Ishikawa (cell line): ENCODE measurements around the gene CSF2.
A peak's percentile ranks its signal among the peaks of the same experiment; 100 is the strongest.

ENCODE experiments used
- CEBPB ChIP-seq: IDR thresholded peaks from 2 replicates; pipeline ENCODE4 v1.6.1; 2012
- CREB1 ChIP-seq: IDR thresholded peaks from 2 replicates; pipeline ENCODE4 v1.6.1; 2012; ENCODE audit warnings: low read depth
- EGR1 ChIP-seq: IDR thresholded peaks from 2 replicates; pipeline ENCODE4 v1.6.1; 2012
- EP300 ChIP-seq: IDR thresholded peaks from 2 replicates; pipeline ENCODE4 v1.6.1; 2012; ENCODE audit warnings: borderline replicate concordance
- FOXM1 ChIP-seq: IDR thresholded peaks from 2 replicates; pipeline ENCODE4 v1.6.1; 2012; ENCODE audit warnings: low read depth, borderline replicate concordance
- NFIC ChIP-seq: IDR thresholded peaks from 2 replicates; pipeline ENCODE4 v1.6.1; 2012
- RAD21 ChIP-seq: IDR thresholded peaks from 2 replicates; pipeline ENCODE4 v1.6.1; 2012; ENCODE audit warnings: low read depth
- TAF1 ChIP-seq: IDR thresholded peaks from 2 replicates; pipeline ENCODE4 v1.6.1; 2012; ENCODE audit warnings: low read depth, mild to moderate bottlenecking
- TCF12 ChIP-seq: IDR thresholded peaks from 2 replicates; pipeline ENCODE4 v1.6.1; 2012; ENCODE audit warnings: low read depth
- TEAD4 ChIP-seq: IDR thresholded peaks from 2 replicates; pipeline ENCODE4 v1.6.1; 2012
- YY1 ChIP-seq: IDR thresholded peaks from 2 replicates; pipeline ENCODE4 v1.6.1; 2012; ENCODE audit warnings: low read depth
- ZBTB7A ChIP-seq: IDR thresholded peaks from 2 replicates; pipeline ENCODE4 v1.6.1; 2012; ENCODE audit warnings: low read depth
- TF ChIP-seq, protein P1 (sequence below): IDR thresholded peaks from 2 replicates; pipeline ENCODE4 v1.6.1; 2012; ENCODE audit warnings: low read depth, mild to moderate bottlenecking
- TF ChIP-seq, protein P2 (sequence below): IDR thresholded peaks from 2 replicates; pipeline ENCODE4 v1.6.1; 2012
- TF ChIP-seq, protein P3 (sequence below): IDR thresholded peaks from 2 replicates; pipeline ENCODE4 v1.6.1; 2012

CSF2 gene

GRCh38 chr5:132114150-132115121, 40.8 kb downstream of the CSF2 start:
- TF ChIP-seq, protein P1, sequence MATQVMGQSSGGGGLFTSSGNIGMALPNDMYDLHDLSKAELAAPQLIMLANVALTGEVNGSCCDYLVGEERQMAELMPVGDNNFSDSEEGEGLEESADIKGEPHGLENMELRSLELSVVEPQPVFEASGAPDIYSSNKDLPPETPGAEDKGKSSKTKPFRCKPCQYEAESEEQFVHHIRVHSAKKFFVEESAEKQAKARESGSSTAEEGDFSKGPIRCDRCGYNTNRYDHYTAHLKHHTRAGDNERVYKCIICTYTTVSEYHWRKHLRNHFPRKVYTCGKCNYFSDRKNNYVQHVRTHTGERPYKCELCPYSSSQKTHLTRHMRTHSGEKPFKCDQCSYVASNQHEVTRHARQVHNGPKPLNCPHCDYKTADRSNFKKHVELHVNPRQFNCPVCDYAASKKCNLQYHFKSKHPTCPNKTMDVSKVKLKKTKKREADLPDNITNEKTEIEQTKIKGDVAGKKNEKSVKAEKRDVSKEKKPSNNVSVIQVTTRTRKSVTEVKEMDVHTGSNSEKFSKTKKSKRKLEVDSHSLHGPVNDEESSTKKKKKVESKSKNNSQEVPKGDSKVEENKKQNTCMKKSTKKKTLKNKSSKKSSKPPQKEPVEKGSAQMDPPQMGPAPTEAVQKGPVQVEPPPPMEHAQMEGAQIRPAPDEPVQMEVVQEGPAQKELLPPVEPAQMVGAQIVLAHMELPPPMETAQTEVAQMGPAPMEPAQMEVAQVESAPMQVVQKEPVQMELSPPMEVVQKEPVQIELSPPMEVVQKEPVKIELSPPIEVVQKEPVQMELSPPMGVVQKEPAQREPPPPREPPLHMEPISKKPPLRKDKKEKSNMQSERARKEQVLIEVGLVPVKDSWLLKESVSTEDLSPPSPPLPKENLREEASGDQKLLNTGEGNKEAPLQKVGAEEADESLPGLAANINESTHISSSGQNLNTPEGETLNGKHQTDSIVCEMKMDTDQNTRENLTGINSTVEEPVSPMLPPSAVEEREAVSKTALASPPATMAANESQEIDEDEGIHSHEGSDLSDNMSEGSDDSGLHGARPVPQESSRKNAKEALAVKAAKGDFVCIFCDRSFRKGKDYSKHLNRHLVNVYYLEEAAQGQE, result peak; percentile 40; the same call in 1 of the 2 replicates
- TF ChIP-seq TAF1, result no peak
- TF ChIP-seq, protein P2, sequence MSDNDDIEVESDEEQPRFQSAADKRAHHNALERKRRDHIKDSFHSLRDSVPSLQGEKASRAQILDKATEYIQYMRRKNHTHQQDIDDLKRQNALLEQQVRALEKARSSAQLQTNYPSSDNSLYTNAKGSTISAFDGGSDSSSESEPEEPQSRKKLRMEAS, result no peak
- no peak for TF ChIP-seq NFIC
- TF ChIP-seq FOXM1, result no peak

DNA sequence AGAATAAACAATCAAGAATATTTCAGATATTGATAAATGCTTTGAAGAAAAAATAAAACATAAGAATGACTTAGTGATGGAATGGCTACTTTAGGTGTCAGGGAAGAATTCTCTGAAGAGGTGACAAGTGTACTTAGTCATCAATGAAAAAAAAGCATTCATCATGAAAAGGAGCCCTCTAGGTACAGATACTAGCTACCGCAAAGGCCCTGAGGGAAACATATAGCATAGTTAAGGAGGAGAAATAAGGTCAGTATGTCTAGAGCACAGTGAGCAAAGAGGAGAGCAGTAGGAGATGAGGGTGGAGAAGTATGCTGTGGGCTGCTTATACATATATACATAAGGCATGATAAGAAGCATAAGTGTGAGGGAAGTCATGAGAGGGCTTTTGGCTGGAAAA, 41.8 kb downstream of the CSF2 start:
- TF ChIP-seq CREB1, result no peak
- no peak for TF ChIP-seq TCF12
- no peak for TF ChIP-seq ZBTB7A
- TF ChIP-seq YY1, result no peak
- no peak for TF ChIP-seq EP300
- TF ChIP-seq EGR1, result no peak
- no peak for TF ChIP-seq TEAD4
- TF ChIP-seq CEBPB, result no peak
- TF ChIP-seq NFIC, result no peak
- TF ChIP-seq, protein P3, sequence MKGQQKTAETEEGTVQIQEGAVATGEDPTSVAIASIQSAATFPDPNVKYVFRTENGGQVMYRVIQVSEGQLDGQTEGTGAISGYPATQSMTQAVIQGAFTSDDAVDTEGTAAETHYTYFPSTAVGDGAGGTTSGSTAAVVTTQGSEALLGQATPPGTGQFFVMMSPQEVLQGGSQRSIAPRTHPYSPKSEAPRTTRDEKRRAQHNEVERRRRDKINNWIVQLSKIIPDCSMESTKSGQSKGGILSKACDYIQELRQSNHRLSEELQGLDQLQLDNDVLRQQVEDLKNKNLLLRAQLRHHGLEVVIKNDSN, result no peak
- TF ChIP-seq, protein P1, result no peak
- TF ChIP-seq TAF1, result no peak
- no peak for TF ChIP-seq RAD21
- TF ChIP-seq, protein P2, result no peak

DNA sequence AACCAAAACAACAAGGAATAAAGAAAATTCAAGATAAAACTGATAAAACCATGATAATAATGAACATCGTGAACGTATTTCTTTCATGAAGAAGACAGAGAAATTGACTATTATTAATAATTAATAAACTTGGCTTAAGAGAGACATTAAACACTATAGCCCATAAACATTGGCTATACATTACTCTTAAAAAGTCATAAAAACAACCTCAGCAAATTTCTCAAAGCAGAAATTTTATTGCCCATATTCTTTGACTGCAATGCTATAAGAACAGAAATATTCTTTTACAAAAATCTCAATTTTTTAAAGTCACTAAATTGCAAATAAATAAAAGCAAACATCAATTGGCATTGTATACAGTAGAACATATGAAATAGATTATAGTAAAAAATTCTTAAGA, 42.5 kb downstream of the CSF2 start:
- TF ChIP-seq TCF12 (no peak), TEAD4 (no peak), YY1 (no peak), NFIC (no peak), RAD21 (no peak), TAF1 (no peak), FOXM1 (no peak)
- TF ChIP-seq, protein P3, result no peak
- TF ChIP-seq, protein P2, result no peak
- TF ChIP-seq, protein P1, result no peak
